ENCODE data around the gene KIRREL1.
A peak's percentile ranks its signal among the peaks of the same experiment; 100 is the strongest.

Gene KIRREL1

DNA sequence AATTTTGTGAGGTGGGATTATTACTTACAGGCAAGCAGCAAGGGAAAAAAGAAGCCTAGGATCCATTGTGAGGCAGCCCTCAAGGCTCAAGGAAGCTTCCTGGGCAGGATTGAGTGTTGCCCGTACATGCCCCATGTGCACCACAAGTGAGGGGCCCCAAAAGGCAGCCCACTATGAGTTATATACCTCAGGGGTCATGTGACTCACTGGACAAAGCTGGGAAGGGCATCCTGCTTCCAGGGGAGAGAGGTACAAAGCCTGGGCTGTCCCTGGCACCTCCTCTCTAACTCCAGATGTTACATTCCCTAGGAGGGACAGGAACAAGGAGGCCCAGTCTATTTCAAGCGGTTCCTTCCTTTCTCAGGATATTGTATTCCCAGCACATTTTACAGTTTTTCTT lies 153.3 kb downstream of the KIRREL1 start:
- Histone ChIP-seq H3K4me3 (ENCODE audit: low read length in 2 of 2) (no peak overlapping the region), H3K27ac (ENCODE audit: low read length) (no peak overlapping the region), H3K4me1 (ENCODE audit: control insufficient read depth, insufficient read depth, low read length) (peaks cover 9% of the 10 kb centered on the region), H3K9ac (ENCODE audit: low read length in 2 of 2) (no peak overlapping the region), H3K27me3 (ENCODE audit: control insufficient read depth in 1 of 2, insufficient read depth in 2 of 2, low read length in 2 of 2) (no peaks in the 10 kb centered on the region), H3K9me3 (ENCODE audit: control insufficient read depth in 2 of 2, low read length in 2 of 2) (no peaks in the 10 kb centered on the region), H3K36me3 (ENCODE audit: control insufficient read depth in 2 of 2, insufficient read depth in 2 of 2, low read length in 2 of 2) (no peaks in the 10 kb centered on the region)

DNA sequence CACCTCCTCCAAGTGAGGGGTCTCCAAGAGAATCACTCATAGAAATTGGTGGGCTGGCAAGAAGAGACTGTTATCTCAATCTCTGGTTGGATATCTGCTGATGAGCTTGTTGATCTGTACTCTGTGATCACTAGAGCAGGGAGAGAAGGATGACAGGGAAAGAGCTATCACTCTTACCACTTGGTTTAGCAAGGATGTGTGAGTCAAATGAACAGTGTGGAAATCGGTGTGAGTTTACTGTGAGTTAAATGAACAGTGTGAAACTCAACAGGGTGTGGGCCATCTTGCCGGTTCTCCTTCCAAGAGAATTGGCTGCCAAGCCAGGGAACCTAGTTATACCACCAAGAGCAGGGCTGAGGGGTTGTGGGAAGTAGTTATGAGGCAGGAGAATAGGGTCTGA lies 154.0 kb downstream of the KIRREL1 start:
- H3K9me3 ChIP-seq (ENCODE audit: control insufficient read depth in 2 of 2, low read length in 2 of 2): no peaks in the 10 kb centered on the region
- H3K27me3 ChIP-seq (ENCODE audit: control insufficient read depth in 1 of 2, insufficient read depth in 2 of 2, low read length in 2 of 2): no peaks in the 10 kb centered on the region
- no peak overlapping the region for H3K9ac ChIP-seq (ENCODE audit: low read length in 2 of 2)
- H3K27ac ChIP-seq (ENCODE audit: low read length): no peak overlapping the region
- H3K4me1 ChIP-seq (ENCODE audit: control insufficient read depth, insufficient read depth, low read length): peaks cover 9% of the 10 kb centered on the region
- no peaks in the 10 kb centered on the region for H3K36me3 ChIP-seq (ENCODE audit: control insufficient read depth in 2 of 2, insufficient read depth in 2 of 2, low read length in 2 of 2)
- no peak overlapping the region for H3K4me3 ChIP-seq (ENCODE audit: low read length in 2 of 2)

DNA sequence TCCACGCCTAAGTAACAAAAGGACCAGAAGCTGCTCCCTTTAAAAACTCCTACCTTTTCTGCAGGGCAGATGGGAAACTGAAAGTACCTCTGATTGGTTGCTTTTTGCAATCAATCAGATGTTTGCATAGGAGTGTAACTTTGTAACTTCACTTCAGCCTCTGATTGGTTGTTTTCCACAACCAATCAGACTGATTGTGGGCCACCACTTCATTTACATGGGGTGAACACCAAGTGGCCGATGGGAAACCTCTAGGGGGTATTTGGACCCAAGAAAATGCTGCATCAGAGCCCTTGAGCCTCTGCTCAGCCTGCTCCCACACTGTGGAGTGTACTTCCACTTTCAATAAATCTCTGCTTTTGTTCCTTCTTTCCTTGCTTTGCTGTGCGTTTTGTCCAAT lies 154.4 kb downstream of the KIRREL1 start:
- Histone ChIP-seq H3K4me3 (ENCODE audit: low read length in 2 of 2) (no peak overlapping the region), H3K9me3 (ENCODE audit: control insufficient read depth in 2 of 2, low read length in 2 of 2) (no peaks in the 10 kb centered on the region), H3K27me3 (ENCODE audit: control insufficient read depth in 1 of 2, insufficient read depth in 2 of 2, low read length in 2 of 2) (no peaks in the 10 kb centered on the region), H3K36me3 (ENCODE audit: control insufficient read depth in 2 of 2, insufficient read depth in 2 of 2, low read length in 2 of 2) (no peaks in the 10 kb centered on the region), H3K9ac (ENCODE audit: low read length in 2 of 2) (no peak overlapping the region), H3K4me1 (ENCODE audit: control insufficient read depth, insufficient read depth, low read length) (peaks cover 9% of the 10 kb centered on the region), H3K27ac (ENCODE audit: low read length) (no peak overlapping the region)

DNA sequence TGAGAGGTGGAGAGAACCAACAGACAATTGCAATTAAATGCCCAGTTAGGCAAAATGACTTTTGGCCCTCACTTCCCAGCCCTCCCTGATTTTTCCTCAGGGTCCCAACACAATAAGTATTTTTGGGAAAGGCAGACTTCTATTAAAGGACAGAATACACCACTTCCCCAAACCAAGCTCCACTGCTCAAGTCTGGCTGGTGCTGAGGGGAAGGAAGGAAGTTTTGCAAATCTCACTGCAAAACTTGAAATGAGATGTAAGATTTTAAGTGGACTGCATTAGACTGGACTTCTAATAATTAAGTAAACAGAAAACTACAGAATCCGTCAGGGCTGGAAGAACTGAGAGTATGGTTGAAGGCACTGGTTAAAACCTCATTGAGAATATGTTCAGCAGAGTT lies 155.0 kb downstream of the KIRREL1 start:
- H3K9me3 ChIP-seq (ENCODE audit: control insufficient read depth in 2 of 2, low read length in 2 of 2): no peaks in the 10 kb centered on the region
- no peaks in the 10 kb centered on the region for H3K27me3 ChIP-seq (ENCODE audit: control insufficient read depth in 1 of 2, insufficient read depth in 2 of 2, low read length in 2 of 2)
- no peak overlapping the region for H3K9ac ChIP-seq (ENCODE audit: low read length in 2 of 2)
- no peaks in the 10 kb centered on the region for H3K36me3 ChIP-seq (ENCODE audit: control insufficient read depth in 2 of 2, insufficient read depth in 2 of 2, low read length in 2 of 2)
- peak overlapping the region in 1 of 2 donors; percentile 75 for H3K4me3 ChIP-seq (ENCODE audit: low read length in 2 of 2)
- peak overlapping the region; percentile 67 for H3K27ac ChIP-seq (ENCODE audit: low read length)
- H3K4me1 ChIP-seq (ENCODE audit: control insufficient read depth, insufficient read depth, low read length): peaks cover 9% of the 10 kb centered on the region

DNA sequence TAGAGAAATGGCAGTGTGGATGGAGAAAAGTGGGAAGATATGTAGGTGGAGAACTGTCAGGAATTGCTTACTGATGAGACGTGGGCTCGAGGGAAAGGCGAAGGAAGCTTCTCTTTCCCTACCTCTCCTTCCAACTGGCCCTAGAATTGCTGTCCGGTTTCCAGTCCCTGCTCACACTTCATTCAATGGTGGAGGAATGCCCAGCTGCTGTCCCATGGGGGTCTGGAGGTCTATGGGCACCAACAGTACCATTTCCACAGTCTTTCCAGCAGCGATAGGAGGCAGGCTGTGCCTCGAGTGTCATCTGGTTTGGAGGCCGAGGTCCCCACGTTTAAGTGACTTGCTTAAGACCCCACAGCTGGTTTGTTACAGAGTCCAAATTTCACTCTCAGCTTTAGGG lies 155.7 kb downstream of the KIRREL1 start:
- H3K36me3 ChIP-seq (ENCODE audit: control insufficient read depth in 2 of 2, insufficient read depth in 2 of 2, low read length in 2 of 2): no peaks in the 10 kb centered on the region
- peaks cover 9% of the 10 kb centered on the region for H3K4me1 ChIP-seq (ENCODE audit: control insufficient read depth, insufficient read depth, low read length)
- H3K4me3 ChIP-seq (ENCODE audit: low read length in 2 of 2): peak overlapping the region; percentile 75 to 84
- peak overlapping the region; percentile 32 to 60 for H3K9ac ChIP-seq (ENCODE audit: low read length in 2 of 2)
- peak overlapping the region; percentile 67 for H3K27ac ChIP-seq (ENCODE audit: low read length)
- H3K9me3 ChIP-seq (ENCODE audit: control insufficient read depth in 2 of 2, low read length in 2 of 2): no peaks in the 10 kb centered on the region
- no peaks in the 10 kb centered on the region for H3K27me3 ChIP-seq (ENCODE audit: control insufficient read depth in 1 of 2, insufficient read depth in 2 of 2, low read length in 2 of 2)
